Stimulated activated CD8-positive, alpha-beta memory T cell treated with anti-CD3 and anti-CD28 coated beads, Interleukin-12 subunit alpha, Interleukin-12 subunit beta, amount 100 ng/mL, for 24 hours (primary cell): ENCODE data around the gene BCDIN3D.

ENCODE experiments used
- DNase-seq: peaks from one replicate; pipeline ENCODE4 v3.0.0-alpha.2; 2020; ENCODE audit errors: extremely low read depth

BCDIN3D gene

GRCh38 chr12:49797449-49797776 is 45.5 kb downstream of the BCDIN3D start:
- no peak for DNase-seq

- no peak for DNase-seq
Measured at GRCh38 chr12:49796606-49797448, 46.1 kb downstream of the BCDIN3D start.

GRCh38 chr12:49796155-49796554 is 46.8 kb downstream of the BCDIN3D start:
- DNase-seq: no peak

- DNase-seq: no peak
Measured at GRCh38 chr12:49795654-49796105, 47.2 kb downstream of the BCDIN3D start.

GRCh38 chr12:49794811-49795653 is 47.9 kb downstream of the BCDIN3D start:
- no peak for DNase-seq

GRCh38 chr12:49794021-49794420 is 48.9 kb downstream of the BCDIN3D start:
- no peak for DNase-seq

GRCh38 chr12:49793620-49794019 is 49.3 kb downstream of the BCDIN3D start:
- no peak for DNase-seq

GRCh38 chr12:49792976-49793580 is 49.8 kb downstream of the BCDIN3D start:
- no peak for DNase-seq

GRCh38 chr12:49792181-49792970 is 50.5 kb downstream of the BCDIN3D start:
- no peak for DNase-seq

GRCh38 chr12:49791700-49792099 is 51.2 kb downstream of the BCDIN3D start:
- DNase-seq: no peak

- no peak for DNase-seq
Measured at GRCh38 chr12:49790741-49791555, 52.0 kb downstream of the BCDIN3D start.

- no peak for DNase-seq
Measured at GRCh38 chr12:49789992-49790391, 52.9 kb downstream of the BCDIN3D start.

- no peak for DNase-seq
Measured at GRCh38 chr12:49787672-49788071, 55.2 kb downstream of the BCDIN3D start.
